Measurements from ENCODE around the gene LRIG3.
"Not testable (repeated sequence)": the region's sequence is repeated elsewhere in the genome, so short reads cannot be mapped to it uniquely, and the experiment has no call there.

Gene LRIG3

GRCh38 chr12:58927120-58927519, 6.8 kb upstream of the LRIG3 start:
- no peak for DNase-seq

- DNase-seq = no peak
These were observed 6.3 kb upstream of the LRIG3 start for GRCh38 chr12:58926586-58926985.

GRCh38 chr12:58925751-58926150, 5.4 kb upstream of the LRIG3 start:
- no peak for DNase-seq

GRCh38 chr12:58925111-58925611, 4.9 kb upstream of the LRIG3 start:
- no peak for DNase-seq

- DNase-seq = no peak
These were observed 4.3 kb upstream of the LRIG3 start for GRCh38 chr12:58924652-58925051.

GRCh38 chr12:58923781-58924180, 3.5 kb upstream of the LRIG3 start:
- no peak for DNase-seq

- no peak for DNase-seq
These were observed 2.5 kb upstream of the LRIG3 start for GRCh38 chr12:58922849-58923248.

GRCh38 chr12:58920961-58921861, 907 bp upstream of the LRIG3 start:
- DNase-seq = no peak

- no peak for DNase-seq
These were observed 838 bp downstream of the LRIG3 start for GRCh38 chr12:58919231-58920101.

GRCh38 chr12:58918469-58918844, 1.8 kb downstream of the LRIG3 start:
- DNase-seq = no peak

- DNase-seq = no peak
These were observed 2.4 kb downstream of the LRIG3 start for GRCh38 chr12:58917699-58918468.

GRCh38 chr12:58916921-58917511, 3.3 kb downstream of the LRIG3 start:
- DNase-seq = no peak

GRCh38 chr12:58916161-58916621, 4.1 kb downstream of the LRIG3 start:
- DNase-seq = no peak

GRCh38 chr12:58915634-58916033, 4.7 kb downstream of the LRIG3 start:
- peak; percentile 32 for DNase-seq

- no peak for DNase-seq
These were observed 5.3 kb downstream of the LRIG3 start for GRCh38 chr12:58915037-58915436.

- DNase-seq = no peak
These were observed 5.8 kb downstream of the LRIG3 start for GRCh38 chr12:58914457-58914856.

- DNase-seq = no peak
These were observed 12.9 kb downstream of the LRIG3 start for GRCh38 chr12:58907391-58907790.

- DNase-seq = no peak
These were observed 13.4 kb downstream of the LRIG3 start for GRCh38 chr12:58906917-58907316.

- DNase-seq = no peak
These were observed 14.9 kb downstream of the LRIG3 start for GRCh38 chr12:58905422-58905821.

GRCh38 chr12:58902726-58903125, 17.6 kb downstream of the LRIG3 start:
- not testable (repeated sequence) for DNase-seq

GRCh38 chr12:58901664-58902063, 18.6 kb downstream of the LRIG3 start:
- DNase-seq = no peak

GRCh38 chr12:58897969-58898368, 22.3 kb downstream of the LRIG3 start:
- no peak for DNase-seq
